AG09319 (cell line): ENCODE data around the gene TMEM51.

ENCODE experiments used
- DNase-seq: peaks from one replicate; pipeline ENCODE4 v3.0.0-alpha.2; 2010; ENCODE audit warnings: low read depth; ENCODE audit errors: extremely low read depth
- TF ChIP-seq, protein P1 (sequence below): IDR thresholded peaks from 2 replicates; pipeline ENCODE4 v1.5.1; 2011; ENCODE audit warnings: low read depth, mild to moderate bottlenecking, inconsistent platforms, low read length, moderate library complexity

Gene TMEM51

GRCh38 chr1:15201221-15201620 is 47.7 kb downstream of the TMEM51 start:
- TF ChIP-seq, protein P1, sequence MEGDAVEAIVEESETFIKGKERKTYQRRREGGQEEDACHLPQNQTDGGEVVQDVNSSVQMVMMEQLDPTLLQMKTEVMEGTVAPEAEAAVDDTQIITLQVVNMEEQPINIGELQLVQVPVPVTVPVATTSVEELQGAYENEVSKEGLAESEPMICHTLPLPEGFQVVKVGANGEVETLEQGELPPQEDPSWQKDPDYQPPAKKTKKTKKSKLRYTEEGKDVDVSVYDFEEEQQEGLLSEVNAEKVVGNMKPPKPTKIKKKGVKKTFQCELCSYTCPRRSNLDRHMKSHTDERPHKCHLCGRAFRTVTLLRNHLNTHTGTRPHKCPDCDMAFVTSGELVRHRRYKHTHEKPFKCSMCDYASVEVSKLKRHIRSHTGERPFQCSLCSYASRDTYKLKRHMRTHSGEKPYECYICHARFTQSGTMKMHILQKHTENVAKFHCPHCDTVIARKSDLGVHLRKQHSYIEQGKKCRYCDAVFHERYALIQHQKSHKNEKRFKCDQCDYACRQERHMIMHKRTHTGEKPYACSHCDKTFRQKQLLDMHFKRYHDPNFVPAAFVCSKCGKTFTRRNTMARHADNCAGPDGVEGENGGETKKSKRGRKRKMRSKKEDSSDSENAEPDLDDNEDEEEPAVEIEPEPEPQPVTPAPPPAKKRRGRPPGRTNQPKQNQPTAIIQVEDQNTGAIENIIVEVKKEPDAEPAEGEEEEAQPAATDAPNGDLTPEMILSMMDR: no peak
- no peak for DNase-seq

GRCh38 chr1:15201849-15202551 is 48.5 kb downstream of the TMEM51 start:
- DNase-seq: no peak
- TF ChIP-seq, protein P1: no peak

DNA sequence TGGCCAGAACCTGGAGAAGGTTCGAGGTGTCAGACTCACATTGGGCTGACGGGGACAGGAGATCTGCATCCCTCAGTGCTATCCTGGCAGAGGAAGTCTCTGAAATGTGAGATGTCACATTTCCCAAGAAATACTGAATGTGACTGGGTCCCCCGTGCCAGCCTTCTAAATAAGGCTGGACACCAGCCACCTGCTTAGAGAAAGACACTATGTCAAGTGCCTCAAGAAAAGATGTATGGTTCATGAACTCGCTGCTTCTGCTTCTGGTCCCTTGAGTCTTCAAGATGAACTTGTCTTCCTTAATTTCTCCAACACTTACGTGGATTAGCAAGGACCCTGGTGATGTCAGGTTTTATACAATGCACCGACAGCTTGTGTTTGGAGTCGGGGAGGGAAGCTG is 51.4 kb downstream of the TMEM51 start:
- no peak for DNase-seq
- TF ChIP-seq, protein P1: no peak

GRCh38 chr1:15205586-15206346 is 52.2 kb downstream of the TMEM51 start:
- no peak for DNase-seq
- TF ChIP-seq, protein P1: no peak

DNA sequence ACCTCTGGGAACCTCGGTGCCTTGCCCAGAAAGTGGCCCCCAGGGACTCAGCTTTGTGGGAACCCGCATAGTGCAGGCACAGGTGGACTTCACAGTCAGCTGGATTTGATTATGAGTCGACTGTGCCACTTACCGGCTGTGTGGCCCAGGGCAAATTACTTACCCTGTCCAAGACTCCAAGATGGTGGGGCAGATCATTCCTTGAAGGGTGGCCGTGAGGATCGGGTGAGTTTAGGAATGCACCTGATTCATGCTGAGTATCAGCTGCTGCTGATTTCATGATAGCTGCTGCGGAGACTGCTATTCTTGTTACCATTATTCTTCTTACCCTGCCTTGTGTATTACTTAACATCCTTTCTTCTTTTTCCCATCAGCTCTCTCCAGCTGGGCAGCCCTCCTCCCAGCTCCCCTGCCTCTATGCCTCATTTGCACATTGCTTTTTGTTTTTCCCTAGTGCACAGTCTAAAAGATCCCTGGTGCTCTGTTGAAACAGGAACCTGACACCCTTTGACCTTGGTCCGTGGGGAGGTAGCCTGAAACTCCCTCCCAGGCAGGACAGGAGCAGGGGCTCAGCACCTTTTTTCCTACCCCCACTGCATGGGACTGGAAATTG is 53.0 kb downstream of the TMEM51 start:
- DNase-seq: no peak
- TF ChIP-seq, protein P1: no peak

GRCh38 chr1:15207031-15207828 is 53.7 kb downstream of the TMEM51 start:
- no peak for DNase-seq

More at GRCh38 chr1:15207031-15207828, 53.7 kb downstream of the TMEM51 start:
- TF ChIP-seq, protein P1: no peak
